GM12892 (cell line): ENCODE data around the gene INHBC.

Experiments
- POLR2A ChIP-seq: IDR thresholded peaks from 2 replicates; pipeline ENCODE4 v1.6.1; 2011; ENCODE audit warnings: low read depth, low read length, control low read depth
- POLR2AphosphoS5 ChIP-seq: IDR thresholded peaks from 2 replicates; pipeline ENCODE4 v1.6.1; 2011; ENCODE audit warnings: low read depth, low read length, control low read depth
- TAF1 ChIP-seq: IDR thresholded peaks from 2 replicates; pipeline ENCODE4 v1.6.1; 2011; ENCODE audit warnings: low read depth, mild to moderate bottlenecking, control low read depth, low read length, borderline replicate concordance

DNA sequence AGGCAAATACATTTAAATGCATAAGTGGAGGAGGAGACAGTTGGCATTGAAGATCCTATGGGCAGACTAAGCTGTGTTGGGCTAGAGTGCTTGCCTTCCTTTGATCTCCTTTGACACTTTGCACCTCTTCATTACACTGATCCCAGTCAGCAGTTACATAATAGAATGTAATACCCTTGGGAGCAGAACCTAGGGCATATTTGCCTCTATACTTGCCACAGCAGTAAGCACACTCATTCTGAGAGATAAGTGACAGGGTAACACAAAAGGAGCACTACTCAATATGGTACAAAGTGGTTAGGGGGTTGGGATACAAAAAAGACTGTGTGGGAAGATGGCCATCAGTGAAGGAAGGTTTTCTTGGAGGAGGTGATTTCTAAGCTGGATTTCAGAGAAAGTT, 62.2 kb downstream of the INHBC start:
- TF ChIP-seq POLR2A (no peak), TAF1 (no peak), POLR2AphosphoS5 (no peak)
